CD14-positive monocyte (primary cell): ENCODE data around the gene CCDC175. TPM values are rescaled to one million over a fixed set of nuclear protein-coding genes. Genes with fewer than 3 reads are reported as not detected.

Source experiments
- DNase-seq, 3 donors: peaks; one replicate each; pipeline ENCODE4 v3.0.0-alpha.2; 2011 to 2022
- H2AFZ ChIP-seq: 2 replicates; pipeline ENCODE4 v1.6.0; 2012; ENCODE audit warnings: mild to moderate bottlenecking, low read depth, low read length, inconsistent platforms; ENCODE audit not compliant: insufficient read depth, poor library complexity, severe bottlenecking
- H3K27ac ChIP-seq, 2 donors: 1 replicate in 1 of 2; 2 replicates in 1 of 2; pipeline ENCODE4 v1.5.1; 2012 to 2013; ENCODE audit warnings: low read length in 2 of 2, control low read depth in 1 of 2, inconsistent platforms in 1 of 2, low read depth in 1 of 2, mild to moderate bottlenecking in 1 of 2
- H3K27me3 ChIP-seq, 2 donors: one replicate each; pipeline versions ENCODE4 v1.6.0 to v1.6.1; 2011 to 2013; ENCODE audit warnings: low read length in 2 of 2; ENCODE audit not compliant: control insufficient read depth in 2 of 2, insufficient read depth in 2 of 2
- H3K36me3 ChIP-seq, 2 donors: replicated peaks in 1 of 2; 1 replicate in 1 of 2; 2 replicates in 1 of 2; pipeline versions ENCODE4 v1.5.1 to v1.6.1; 2012 to 2013; ENCODE audit warnings: low read length in 2 of 2, control low read depth in 1 of 2, inconsistent platforms in 1 of 2, mild to moderate bottlenecking in 1 of 2; ENCODE audit not compliant: insufficient read depth in 2 of 2, control insufficient read depth in 1 of 2
- H3K4me1 ChIP-seq, 2 donors: 1 replicate in 1 of 2; 2 replicates in 1 of 2; pipeline versions ENCODE4 v1.5.1 to v1.6.1; 2012 to 2013; ENCODE audit warnings: low read length in 2 of 2, control low read depth in 1 of 2, inconsistent platforms in 1 of 2, mild to moderate bottlenecking in 1 of 2, moderate library complexity in 1 of 2; ENCODE audit not compliant: insufficient read depth in 2 of 2, control insufficient read depth in 1 of 2
- H3K4me2 ChIP-seq: replicated peaks from 2 replicates; pipeline ENCODE3; 2012; ENCODE audit warnings: low read length, moderate library complexity, mild to moderate bottlenecking; ENCODE audit not compliant: poor library complexity, severe bottlenecking; ENCODE audit errors: extremely low read depth
- H3K4me3 ChIP-seq, 3 experiments: fragments of 200-600 bp in 1 of 3; sonication (generic) in 1 of 3; replicated peaks in 1 of 3; 1 replicate in 2 of 3; 2 replicates in 1 of 3; pipeline ENCODE4 v1.5.1; 2011 to 2013; ENCODE audit warnings: low read length in 3 of 3, mild to moderate bottlenecking in 3 of 3, control low read depth in 2 of 3, low read depth in 2 of 3, inconsistent platforms in 1 of 3, moderate library complexity in 1 of 3
- H3K79me2 ChIP-seq: 2 replicates; pipeline ENCODE4 v1.6.0; 2012; ENCODE audit warnings: mild to moderate bottlenecking, control low read depth, inconsistent platforms, low read length, moderate library complexity; ENCODE audit not compliant: insufficient read depth
- H3K9ac ChIP-seq: 2 replicates; pipeline ENCODE4 v1.6.0; 2017; ENCODE audit warnings: low read length, mild to moderate bottlenecking; ENCODE audit not compliant: insufficient read depth, poor library complexity, severe bottlenecking
- H3K9me3 ChIP-seq, 2 donors: replicated peaks in 1 of 2; 1 replicate in 1 of 2; 2 replicates in 1 of 2; pipeline versions ENCODE4 v1.5.1 to v1.6.1; 2012 to 2013; ENCODE audit warnings: low read length in 2 of 2, control low read depth in 1 of 2; ENCODE audit not compliant: control insufficient read depth in 1 of 2, insufficient read depth in 1 of 2
- H4K20me1 ChIP-seq: 2 replicates; pipeline ENCODE4 v1.6.0; 2012; ENCODE audit warnings: mild to moderate bottlenecking, low read length, control low read depth, moderate library complexity; ENCODE audit not compliant: insufficient read depth
- H3K27ac Mint-ChIP-seq, 7 donors: one replicate each; pipeline ENCODE4 v1.8.0; 2020; ENCODE audit warnings: mild to moderate bottlenecking in 7 of 7, mixed read lengths in 7 of 7, moderate library complexity in 6 of 7, inconsistent platforms in 2 of 7
- H3K27me3 Mint-ChIP-seq, 3 donors: one replicate each; pipeline ENCODE4 v1.8.0; 2021 to 2022; ENCODE audit warnings: low read depth in 3 of 3, mild to moderate bottlenecking in 3 of 3, mixed read lengths in 3 of 3, moderate library complexity in 3 of 3, inconsistent platforms in 1 of 3
- H3K36me3 Mint-ChIP-seq, 2 donors: one replicate each; pipeline ENCODE4 v1.8.0; 2020; ENCODE audit warnings: mixed read lengths in 2 of 2, inconsistent platforms in 1 of 2, mild to moderate bottlenecking in 1 of 2
- H3K4me1 Mint-ChIP-seq: one replicate; pipeline ENCODE4 v1.8.0; 2020; ENCODE audit warnings: mild to moderate bottlenecking, mixed read lengths
- H3K4me3 Mint-ChIP-seq, 2 donors: one replicate each; pipeline ENCODE4 v1.8.0; 2020; ENCODE audit warnings: mild to moderate bottlenecking in 2 of 2, mixed read lengths in 2 of 2, moderate library complexity in 1 of 2
- H3K9me3 Mint-ChIP-seq, 7 donors: one replicate each; pipeline ENCODE4 v1.8.0; 2020 to 2022; ENCODE audit warnings: mixed read lengths in 7 of 7, mild to moderate bottlenecking in 6 of 7, moderate library complexity in 6 of 7, inconsistent platforms in 2 of 7
- CTCF ChIP-seq: fragments of 200-600 bp; IDR thresholded peaks from one replicate; pipeline ENCODE4 v1.8.0; 2022; ENCODE audit warnings: antibody characterized with exemption, mild to moderate bottlenecking
- WGBS: methylation state at CpG from one replicate; pipeline ENCODE4 v1.1.5; 2013; ENCODE audit warnings: missing lambda C conversion rate; ENCODE audit not compliant: insufficient coverage; 5-methylcytosine and 5-hydroxymethylcytosine counted together
- intact Hi-C, 2 donors: fragments of 100-400 bp; cut with micrococcal nuclease; formaldehyde crosslinking; loops; one replicate each; pipeline versions ENCODE4 v1.15.0 to v1.15.1; 2023
- polyA plus RNA-seq, 3 donors: library from polyadenylated mRNA; depleted of rRNA in 1 of 3; unstranded in 2 of 3; stranded (reverse) in 1 of 3; fragments of 300-500 nt in 2 of 3; fragments of >200 nt in 1 of 3; fragmentation: Illumina TruSeq in 2 of 3; gene quantifications; 1 replicate in 2 of 3; 2 replicates in 1 of 3; pipeline ENCODE4 v1.2.3, GENCODE V29; 2012 to 2021

Gene CCDC175
- polyA plus RNA-seq, 3 donors: not detected

- H3K9me3 ChIP-seq: no peaks in the 10 kb centered on the region
- H3K27me3 ChIP-seq: no peaks in the 10 kb centered on the region
- no peak overlapping the region for H3K4me3 ChIP-seq
- no peaks in the 10 kb centered on the region for H3K36me3 ChIP-seq
- no peak overlapping the region for H3K4me3 Mint-ChIP-seq
- H4K20me1 ChIP-seq: no peaks in the 10 kb centered on the region
- H3K79me2 ChIP-seq: no peaks in the 10 kb centered on the region
- no peak overlapping the region for H3K9ac ChIP-seq
- no peak overlapping the region for H3K27ac Mint-ChIP-seq
- no peak overlapping the region for H3K4me2 ChIP-seq
- peaks cover 0 to 2% (median 0%) of the 10 kb centered on the region in 7 donors for H3K9me3 Mint-ChIP-seq
- peaks cover 2% of the 10 kb centered on the region for H3K4me1 Mint-ChIP-seq
- no peak for DNase-seq
- no peaks in the 10 kb centered on the region for H3K36me3 Mint-ChIP-seq
- TF ChIP-seq CTCF: no peak
- 100% methylated on average over 1 of the region's 3 CpGs for WGBS
- H3K27me3 Mint-ChIP-seq: peaks cover 0 to 5% (median 0%) of the 10 kb centered on the region in 3 donors
- H2AFZ ChIP-seq: no peak overlapping the region
- H3K27ac ChIP-seq: no peak overlapping the region
- intact Hi-C loops: no loop called here
- no peaks in the 10 kb centered on the region for H3K4me1 ChIP-seq
Measured at GRCh38 chr14:59566725-59567124, 9.9 kb downstream of the CCDC175 start.

- no peak overlapping the region for H3K4me3 Mint-ChIP-seq
- no CpG with 5 or more reads among the region's 1 CpG for WGBS
- Histone ChIP-seq H3K9ac (no peak overlapping the region), H4K20me1 (no peaks in the 10 kb centered on the region), H3K4me1 (no peaks in the 10 kb centered on the region), H3K79me2 (no peaks in the 10 kb centered on the region), H3K4me3 (no peak overlapping the region), H3K27ac (no peak overlapping the region), H3K27me3 (no peaks in the 10 kb centered on the region), H2AFZ (no peak overlapping the region), H3K4me2 (no peak overlapping the region), H3K36me3 (no peaks in the 10 kb centered on the region), H3K9me3 (no peaks in the 10 kb centered on the region)
- intact Hi-C loops: no loop called here
- TF ChIP-seq CTCF: no peak
- peaks cover 0 to 2% (median 0%) of the 10 kb centered on the region in 7 donors for H3K9me3 Mint-ChIP-seq
- no peak overlapping the region for H3K27ac Mint-ChIP-seq
- H3K27me3 Mint-ChIP-seq: peaks cover 0 to 5% (median 0%) of the 10 kb centered on the region in 3 donors
- H3K36me3 Mint-ChIP-seq: no peaks in the 10 kb centered on the region
- DNase-seq: no peak
- H3K4me1 Mint-ChIP-seq: peaks cover 2% of the 10 kb centered on the region
Measured at GRCh38 chr14:59566296-59566695, 10.3 kb downstream of the CCDC175 start.
